DMS153 (cell line): ENCODE data around the gene CPD.

Experiments
- DNase-seq: peaks from one replicate; lab custom pipeline; 2025; lab: John Stamatoyannopoulos, UW

CPD gene

GRCh38 chr17:30505868-30506417 lies 127.2 kb downstream of the CPD start:
- no peak for DNase-seq

GRCh38 chr17:30506481-30506880 lies 127.8 kb downstream of the CPD start:
- no peak for DNase-seq

- DNase-seq = no peak
Observed at GRCh38 chr17:30513346-30513745, 134.6 kb downstream of the CPD start.

GRCh38 chr17:30514895-30515596 lies 136.3 kb downstream of the CPD start:
- no peak for DNase-seq

GRCh38 chr17:30517786-30518185 lies 139.1 kb downstream of the CPD start:
- no peak for DNase-seq

GRCh38 chr17:30519166-30519565 lies 140.4 kb downstream of the CPD start:
- no peak for DNase-seq
